NOMO-1 treated with dmso at 0.1 percent for 144 hours (cell line): ENCODE data around the gene AVEN.

Experiments used
- DNase-seq: peaks from one replicate; lab custom pipeline; 2025; ENCODE audit not compliant: unreplicated experiment; lab: John Stamatoyannopoulos, UW

The AVEN gene

GRCh38 chr15:33923446-33923845, 115.6 kb downstream of the AVEN start:
- DNase-seq, result no peak

GRCh38 chr15:33915571-33916407, 123.2 kb downstream of the AVEN start:
- DNase-seq, result no peak

- no peak for DNase-seq
Observed at GRCh38 chr15:33913459-33913858, 125.5 kb downstream of the AVEN start.

DNA sequence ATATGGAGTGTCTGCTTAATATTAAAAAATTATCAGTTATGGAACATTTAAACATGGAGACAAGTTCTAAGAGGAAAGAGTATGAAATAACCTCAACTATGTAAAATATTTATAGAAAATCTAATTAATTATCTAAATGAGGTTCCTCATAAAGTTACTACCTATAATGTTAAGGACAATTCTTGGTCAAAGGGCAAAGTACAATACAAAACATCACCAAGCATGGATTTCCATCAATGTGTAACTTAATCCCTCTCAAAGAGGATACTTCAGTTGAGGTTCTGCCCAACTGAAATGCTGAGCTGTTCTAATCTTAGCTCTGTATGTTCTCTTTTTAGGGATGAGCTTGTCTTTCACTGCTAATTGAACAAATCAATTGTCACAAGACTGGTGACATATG, 126.7 kb downstream of the AVEN start:
- DNase-seq, result no peak

DNA sequence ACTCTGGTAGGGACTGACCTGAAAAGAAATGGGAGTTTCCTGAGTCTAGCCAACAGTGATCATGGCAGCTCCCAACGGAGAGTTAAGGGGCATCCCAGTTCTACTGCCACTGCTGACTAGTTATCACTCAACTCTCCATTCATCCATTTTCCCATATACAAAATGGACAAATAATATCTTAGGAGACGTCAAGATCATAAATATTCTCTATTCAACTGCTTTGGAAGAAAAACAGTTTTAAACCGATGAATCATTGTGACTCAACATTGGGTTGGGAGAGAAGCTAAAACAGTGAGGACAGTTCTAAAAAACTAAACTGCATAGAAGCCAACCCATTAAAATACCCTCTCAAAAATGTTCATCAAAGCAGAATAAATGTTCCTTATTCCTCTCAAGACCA, 128.3 kb downstream of the AVEN start:
- DNase-seq, result no peak

DNA sequence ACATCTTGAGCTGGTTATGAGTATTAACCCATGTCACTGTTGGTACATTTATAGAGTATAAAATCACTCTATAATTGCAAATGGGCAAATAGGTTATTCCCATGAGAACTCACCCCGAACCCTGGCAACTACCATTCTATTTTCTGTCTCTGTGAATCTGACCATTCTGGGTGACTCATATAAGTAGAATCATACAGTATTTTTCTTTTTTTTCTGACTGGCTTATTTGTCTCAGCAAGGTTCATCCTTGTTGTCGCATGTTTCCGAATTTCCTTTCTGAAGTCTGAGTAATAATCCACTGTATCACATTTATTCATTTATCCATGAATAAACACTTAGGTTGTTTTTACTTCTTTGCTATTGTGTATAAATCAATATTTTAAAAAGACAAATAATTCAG, 130.6 kb downstream of the AVEN start:
- DNase-seq, result no peak

- DNase-seq, result no peak
Observed at GRCh38 chr15:33907326-33907725, 131.7 kb downstream of the AVEN start.

- no peak for DNase-seq
Observed at GRCh38 chr15:33903661-33904060, 135.3 kb downstream of the AVEN start.

DNA sequence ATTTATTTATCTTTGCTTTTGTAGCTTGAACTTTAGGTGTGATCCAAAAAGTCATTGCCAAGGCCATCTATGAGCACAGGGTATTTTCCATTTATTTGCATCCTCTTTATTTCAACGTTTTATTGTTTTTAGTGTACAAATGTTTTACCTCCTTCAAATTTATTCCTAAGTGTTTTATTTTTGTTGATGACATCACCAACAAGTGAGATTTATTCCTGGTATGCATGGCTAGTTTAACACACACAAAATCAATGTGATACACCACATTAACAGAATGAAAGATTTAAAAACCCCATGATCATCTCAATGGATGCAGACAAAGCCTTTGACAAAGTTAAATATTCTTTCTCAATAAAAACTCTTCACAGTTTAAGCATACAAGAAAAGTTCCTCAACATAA, 137.0 kb downstream of the AVEN start:
- no peak for DNase-seq

DNA sequence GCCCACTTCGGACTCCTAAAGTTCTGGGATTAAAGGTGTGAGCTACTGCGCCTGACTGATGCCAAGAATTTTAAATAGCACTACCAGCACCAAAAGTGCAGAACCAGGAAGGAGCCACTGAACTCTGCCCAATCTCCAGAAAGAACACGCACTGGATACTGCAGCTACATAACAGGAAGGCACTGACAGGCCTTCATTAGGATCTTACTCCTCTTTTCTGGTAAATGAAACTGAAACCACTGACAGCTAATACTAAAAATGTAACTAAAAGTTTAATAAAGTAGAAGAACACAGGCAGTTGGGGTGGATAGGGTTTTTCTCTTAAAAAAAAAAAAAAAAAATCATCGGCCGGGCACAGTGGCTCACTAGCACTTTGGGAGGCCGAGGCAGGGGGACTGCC, 144.8 kb downstream of the AVEN start:
- no peak for DNase-seq

- DNase-seq, result no peak
Observed at GRCh38 chr15:33888176-33888575, 150.8 kb downstream of the AVEN start.

DNA sequence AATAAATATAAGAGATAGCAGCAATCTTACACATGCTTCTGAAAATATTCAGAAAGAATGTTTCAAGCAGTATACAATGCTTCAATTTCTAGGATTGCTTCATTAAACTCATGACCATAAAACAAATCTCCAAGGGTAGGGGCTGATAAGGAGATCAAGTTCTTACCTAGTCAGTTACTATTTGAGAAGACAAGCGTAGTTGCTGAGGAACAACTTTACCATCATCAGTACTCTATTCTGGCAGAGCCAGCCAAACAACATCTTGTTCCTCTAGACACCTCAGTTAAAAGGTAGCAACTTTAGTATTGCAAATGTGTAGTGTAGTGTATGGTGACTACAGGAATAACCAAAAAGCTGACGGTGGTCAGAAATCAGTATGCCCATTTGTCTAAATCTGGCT, 156.1 kb downstream of the AVEN start:
- no peak for DNase-seq

DNA sequence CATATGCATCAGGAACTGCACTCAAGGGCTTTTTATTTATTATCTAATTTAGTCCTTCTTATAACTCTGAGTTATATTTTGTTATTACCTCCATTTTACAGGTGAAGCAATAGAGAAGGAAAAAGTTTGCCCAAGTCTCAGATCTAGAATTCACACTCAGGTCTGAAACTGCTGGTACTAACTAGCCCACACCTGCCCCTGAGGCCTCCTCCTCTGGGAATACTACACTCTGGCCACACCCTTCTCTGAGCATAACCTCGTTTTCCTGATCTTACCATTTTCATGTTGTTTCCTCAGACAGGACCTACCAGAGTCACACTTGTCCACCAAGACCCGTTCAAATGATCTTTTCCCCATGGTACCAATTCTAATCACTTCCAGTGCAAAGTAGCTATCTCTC, 164.8 kb downstream of the AVEN start:
- DNase-seq, result no peak

DNA sequence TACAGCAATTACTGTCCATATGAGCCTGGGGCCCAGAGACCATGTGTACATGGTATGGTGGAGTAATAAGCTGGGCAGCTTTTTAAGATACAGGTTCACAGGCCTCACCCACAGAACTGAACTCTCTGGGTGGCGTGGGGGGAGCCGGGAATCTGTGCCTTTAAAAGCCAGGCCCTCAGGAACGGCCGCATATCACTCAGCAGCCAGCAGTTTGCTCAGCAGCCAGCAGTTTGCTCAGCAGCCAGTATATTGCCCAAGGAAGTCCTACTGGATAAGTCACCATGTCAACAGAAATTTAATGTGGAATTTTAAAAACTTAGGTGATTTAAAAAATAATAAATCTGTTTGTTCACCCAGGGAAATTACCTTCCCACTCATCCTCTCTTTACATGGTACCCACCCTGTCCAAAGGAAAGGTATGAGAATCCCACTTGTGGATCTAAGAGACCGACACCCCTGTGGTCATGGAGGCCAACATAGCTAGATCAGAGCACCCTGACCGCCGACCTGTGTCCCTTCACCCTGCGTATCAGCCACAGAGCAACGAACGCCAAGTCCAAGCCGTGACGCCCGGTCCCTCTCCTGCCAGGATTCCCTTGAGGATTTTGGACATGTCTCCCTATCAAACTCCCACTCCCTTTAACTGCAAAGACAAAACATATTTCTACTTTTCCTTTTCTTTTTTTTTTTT, 166.4 kb downstream of the AVEN start:
- DNase-seq, result no peak

DNA sequence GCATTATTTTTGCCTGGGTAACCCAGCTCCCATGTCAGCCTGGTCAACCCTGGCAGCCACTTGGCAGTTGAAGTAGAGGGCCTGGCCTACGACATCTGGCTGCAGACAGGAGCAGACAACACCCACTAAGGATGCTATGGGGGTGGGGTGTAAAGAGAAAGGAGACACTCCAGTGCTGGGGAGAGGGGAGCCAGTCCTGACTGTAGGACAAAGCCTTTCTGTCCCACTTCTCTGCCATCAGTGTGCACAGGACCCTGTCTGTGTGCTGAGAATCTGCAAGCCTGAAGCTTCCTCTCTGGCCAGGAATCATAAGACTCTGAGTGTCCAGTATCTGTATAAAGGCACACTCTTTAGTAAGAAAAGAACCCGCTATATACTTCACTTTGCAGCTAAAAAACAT, 167.0 kb downstream of the AVEN start:
- DNase-seq, result no peak

DNA sequence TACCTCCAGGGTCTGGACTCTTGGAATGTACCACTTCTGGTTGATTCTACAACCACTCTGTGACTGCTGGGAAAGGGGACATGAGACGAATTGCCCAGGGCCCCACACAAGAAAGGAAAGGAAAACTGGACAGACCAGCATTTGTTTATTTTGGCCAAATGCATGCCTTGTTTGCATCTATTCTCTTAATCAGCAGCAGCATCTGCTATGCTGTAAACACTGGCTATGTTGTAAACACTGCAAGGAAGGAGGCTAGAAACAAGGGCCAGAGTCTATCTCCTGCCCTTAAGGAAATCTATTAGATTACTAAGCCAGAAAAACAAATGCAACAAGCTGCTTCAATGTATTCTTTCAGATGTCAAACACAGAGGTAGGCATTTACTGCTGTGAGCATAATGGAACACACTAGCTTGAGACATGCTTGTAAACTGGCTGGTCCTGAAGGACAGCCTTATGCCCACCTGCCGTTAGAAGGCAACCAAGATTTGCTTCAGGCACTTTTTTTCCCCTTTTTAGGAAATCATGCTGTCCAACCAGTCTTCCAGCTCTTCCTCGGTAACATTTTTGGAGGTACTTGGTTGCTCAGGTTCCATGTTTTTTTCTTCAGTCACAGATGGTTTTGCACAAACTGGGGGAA, 172.8 kb downstream of the AVEN start:
- DNase-seq, result no peak

- no peak for DNase-seq
Observed at GRCh38 chr15:33865416-33865815, 173.6 kb downstream of the AVEN start.

DNA sequence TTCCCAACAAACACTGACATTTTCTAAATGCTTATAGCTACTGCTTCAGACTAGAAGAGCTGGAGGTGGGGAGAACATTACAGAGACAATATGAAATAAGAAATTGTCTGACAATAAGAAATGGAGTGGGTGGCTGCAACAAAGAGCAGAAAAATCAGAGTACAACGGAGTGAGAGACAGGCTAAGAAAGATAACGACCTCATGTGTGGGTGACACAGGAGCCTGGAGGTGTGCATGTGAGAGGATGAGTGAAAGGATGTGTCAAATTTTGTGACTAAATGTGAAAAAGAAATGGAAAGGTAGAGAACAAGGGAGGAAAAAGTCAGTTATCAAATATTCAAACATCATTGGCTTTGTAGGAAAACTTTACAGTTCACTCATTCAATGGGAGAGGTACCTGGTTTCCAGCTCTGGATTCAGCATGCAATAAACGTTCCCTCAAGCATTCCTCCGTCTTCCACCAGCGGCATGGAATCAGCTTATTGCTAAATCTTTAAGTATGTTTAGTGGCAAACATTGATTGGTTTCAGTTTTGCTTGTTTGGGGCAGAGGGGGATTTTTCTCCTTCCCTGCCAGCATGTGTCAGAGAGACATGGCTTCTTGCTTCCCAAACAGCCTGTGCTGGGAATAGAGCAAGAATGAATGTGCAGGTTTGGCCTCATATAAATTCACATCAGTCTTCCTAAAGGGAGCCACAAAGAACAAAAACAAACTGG, 174.5 kb downstream of the AVEN start:
- DNase-seq, result no peak

- no peak for DNase-seq
Observed at GRCh38 chr15:33860754-33861153, 178.2 kb downstream of the AVEN start.

- no peak for DNase-seq
Observed at GRCh38 chr15:33859992-33860545, 178.9 kb downstream of the AVEN start.

DNA sequence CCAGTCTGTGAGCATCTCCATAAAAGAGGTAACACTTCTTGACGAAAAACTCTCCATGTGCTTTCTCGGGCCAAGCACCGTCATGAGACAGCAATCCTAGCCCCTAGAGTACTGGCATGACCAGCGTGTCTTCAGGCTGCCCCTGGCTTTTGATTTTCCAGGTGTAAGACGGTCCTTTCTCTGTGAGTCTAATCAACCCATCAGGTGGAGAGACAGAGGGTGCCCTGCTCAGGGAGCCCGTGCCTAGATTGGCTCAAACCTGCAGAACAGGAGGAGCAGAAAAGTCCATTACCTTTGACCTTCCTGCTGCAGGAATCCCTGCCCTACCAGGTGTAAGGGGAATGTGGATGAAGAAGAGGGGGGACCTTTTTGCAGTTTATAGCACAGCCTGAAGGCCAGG, 180.2 kb downstream of the AVEN start:
- DNase-seq, result no peak
